Keratinocyte (primary cell): ENCODE measurements around the gene AFF2. TPM values are rescaled to one million over a fixed set of nuclear protein-coding genes. Genes with fewer than 3 reads are reported as not detected.

Experiments used
- DNase-seq: peaks from one replicate; pipeline ENCODE4 v3.0.0-alpha.2; 2011; ENCODE audit warnings: low read depth, missing footprints, low spot score
- FAIRE-seq: peaks from 2 replicates; lab custom pipeline; 2011; peaks lifted over from hg19 to GRCh38; lab: Jason Lieb, UNC
- H2AFZ ChIP-seq: 2 replicates; pipeline ENCODE4 v1.6.0; 2012; ENCODE audit warnings: low read length, control low read depth, inconsistent platforms; ENCODE audit not compliant: control insufficient read depth
- H3K27ac ChIP-seq: 2 replicates; pipeline ENCODE4 v1.5.1; 2011; ENCODE audit warnings: low read length; ENCODE audit not compliant: control insufficient read depth, insufficient read depth
- H3K27me3 ChIP-seq: 3 replicates; pipeline ENCODE4 v1.6.0; 2011; ENCODE audit warnings: low read length; ENCODE audit not compliant: control insufficient read depth, insufficient read depth; ENCODE audit errors: extremely low read depth
- H3K36me3 ChIP-seq, 2 experiments: 2 replicates in 1 of 2; 3 replicates in 1 of 2; pipeline ENCODE4 v1.5.1; 2011; ENCODE audit warnings: low read length in 2 of 2, mild to moderate bottlenecking in 1 of 2; ENCODE audit not compliant: control insufficient read depth in 2 of 2, insufficient read depth in 2 of 2; ENCODE audit errors: extremely low read depth in 1 of 2
- H3K4me1 ChIP-seq: 3 replicates; pipeline ENCODE4 v1.5.1; 2011; ENCODE audit warnings: low read length; ENCODE audit not compliant: control insufficient read depth, insufficient read depth; ENCODE audit errors: extremely low read depth
- H3K4me2 ChIP-seq: 3 replicates; pipeline ENCODE4 v1.6.0; 2011; ENCODE audit warnings: low read depth, low read length; ENCODE audit not compliant: control insufficient read depth, insufficient read depth; ENCODE audit errors: extremely low read depth
- H3K4me3 ChIP-seq, 3 experiments: fragments of 200-600 bp in 1 of 3; sonication (generic) in 1 of 3; 2 replicates in 2 of 3; 3 replicates in 1 of 3; pipeline ENCODE4 v1.5.1; 2011 to 2016; ENCODE audit warnings: low read length in 3 of 3, mild to moderate bottlenecking in 3 of 3, control low read depth in 2 of 3, inconsistent platforms in 1 of 3, low read depth in 1 of 3, mixed read lengths in 1 of 3, mixed run types in 1 of 3, moderate library complexity in 1 of 3; ENCODE audit not compliant: control insufficient read depth in 2 of 3, insufficient read depth in 2 of 3; ENCODE audit errors: extremely low read depth in 1 of 3
- H3K79me2 ChIP-seq: 2 replicates; pipeline ENCODE4 v1.6.0; 2012; ENCODE audit warnings: low read length; ENCODE audit not compliant: control insufficient read depth, insufficient read depth
- H3K9ac ChIP-seq: 3 replicates; pipeline ENCODE4 v1.6.0; 2011; ENCODE audit warnings: low read length; ENCODE audit not compliant: control insufficient read depth, insufficient read depth; ENCODE audit errors: extremely low read depth
- H3K9me1 ChIP-seq: 3 replicates; pipeline ENCODE4 v1.6.0; 2011; ENCODE audit warnings: low read length; ENCODE audit not compliant: control insufficient read depth, insufficient read depth; ENCODE audit errors: extremely low read depth
- H3K9me3 ChIP-seq: 2 replicates; pipeline ENCODE4 v1.5.1; 2012; ENCODE audit warnings: low read depth, low read length; ENCODE audit not compliant: control insufficient read depth
- H4K20me1 ChIP-seq: 3 replicates; pipeline ENCODE4 v1.6.0; 2011; ENCODE audit warnings: low read length; ENCODE audit not compliant: control insufficient read depth, insufficient read depth; ENCODE audit errors: extremely low read depth
- EZH2 ChIP-seq: IDR thresholded peaks from one replicate; pipeline ENCODE4 v1.6.1; 2012; ENCODE audit warnings: inconsistent platforms, mild to moderate bottlenecking, low read length, moderate library complexity
- dilution Hi-C: fragments of 300-500 bp; cut with MboI; formaldehyde crosslinking; loops from one replicate; pipeline ENCODE4 v1.7.0; 2020; ENCODE audit warnings: low sequenced_read_pairs; ENCODE audit not compliant: extremely low pct_ligation_motif_present
- polyA plus RNA-seq, 5 experiments: library from polyadenylated mRNA; depleted of rRNA in 3 of 5; stranded (reverse) in 3 of 5; stranded (forward) in 1 of 5; unstranded in 1 of 5; fragments of >200 nt; gene quantifications; 1 replicate in 1 of 5; 2 replicates in 3 of 5; 3 replicates in 1 of 5; pipeline versions ENCODE4 v1.2.1 to v1.2.3, GENCODE V29; 2011 to 2012; ENCODE audit warnings: missing spikeins in 2 of 5, low read depth in 1 of 5, low replicate concordance in 1 of 5
- TF ChIP-seq, protein P1 (sequence below), 3 experiments: IDR thresholded peaks in 1 of 3; conservative IDR thresholded peaks in 1 of 3; optimal IDR thresholded peaks in 1 of 3; 2 replicates in 2 of 3; 3 replicates in 1 of 3; pipeline versions ENCODE3 to v1.5.1; 2011; ENCODE audit warnings: low read length in 3 of 3, mild to moderate bottlenecking in 3 of 3, moderate library complexity in 2 of 3, control low read depth in 1 of 3, inconsistent platforms in 1 of 3; ENCODE audit not compliant: insufficient read depth in 2 of 3; ENCODE audit errors: extremely low read depth in 1 of 3

AFF2 gene
- polyA plus RNA-seq, 1 donor (not counting 4 experiments of a cell fraction or from before 2014, with no cell fraction given) = 0.01 TPM

- dilution Hi-C loops = no loop called here
- no peak overlapping the region for H3K4me3 ChIP-seq
- no peak overlapping the region for H3K9ac ChIP-seq
- TF ChIP-seq, protein P1, sequence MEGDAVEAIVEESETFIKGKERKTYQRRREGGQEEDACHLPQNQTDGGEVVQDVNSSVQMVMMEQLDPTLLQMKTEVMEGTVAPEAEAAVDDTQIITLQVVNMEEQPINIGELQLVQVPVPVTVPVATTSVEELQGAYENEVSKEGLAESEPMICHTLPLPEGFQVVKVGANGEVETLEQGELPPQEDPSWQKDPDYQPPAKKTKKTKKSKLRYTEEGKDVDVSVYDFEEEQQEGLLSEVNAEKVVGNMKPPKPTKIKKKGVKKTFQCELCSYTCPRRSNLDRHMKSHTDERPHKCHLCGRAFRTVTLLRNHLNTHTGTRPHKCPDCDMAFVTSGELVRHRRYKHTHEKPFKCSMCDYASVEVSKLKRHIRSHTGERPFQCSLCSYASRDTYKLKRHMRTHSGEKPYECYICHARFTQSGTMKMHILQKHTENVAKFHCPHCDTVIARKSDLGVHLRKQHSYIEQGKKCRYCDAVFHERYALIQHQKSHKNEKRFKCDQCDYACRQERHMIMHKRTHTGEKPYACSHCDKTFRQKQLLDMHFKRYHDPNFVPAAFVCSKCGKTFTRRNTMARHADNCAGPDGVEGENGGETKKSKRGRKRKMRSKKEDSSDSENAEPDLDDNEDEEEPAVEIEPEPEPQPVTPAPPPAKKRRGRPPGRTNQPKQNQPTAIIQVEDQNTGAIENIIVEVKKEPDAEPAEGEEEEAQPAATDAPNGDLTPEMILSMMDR (optimal IDR thresholded peaks at IDR 0.05 in 1 of 3, IDR thresholded peaks at IDR 0.05 in 1 of 3, conservative IDR thresholded peaks at IDR 0.05 in 1 of 3; ENCODE audit: extremely low read depth in 1 of 3, insufficient read depth in 2 of 3, low read length in 3 of 3) = no peak
- TF ChIP-seq EZH2 = no peak
- H3K4me1 ChIP-seq = no peaks in the 10 kb centered on the region
- FAIRE-seq = no peak
- no peak overlapping the region for H3K27ac ChIP-seq
- H3K9me3 ChIP-seq = no peaks in the 10 kb centered on the region
- no peak overlapping the region for H3K4me2 ChIP-seq
- DNase-seq = no peak
- H3K79me2 ChIP-seq = no peaks in the 10 kb centered on the region
- H3K9me1 ChIP-seq = no peaks in the 10 kb centered on the region
- no peaks in the 10 kb centered on the region for H3K36me3 ChIP-seq
- H4K20me1 ChIP-seq = no peaks in the 10 kb centered on the region
- no peaks in the 10 kb centered on the region for H3K27me3 ChIP-seq
- H2AFZ ChIP-seq = no peak overlapping the region
Measured at GRCh38 chrX:149040873-149041535, 540.6 kb downstream of the AFF2 start.

DNA sequence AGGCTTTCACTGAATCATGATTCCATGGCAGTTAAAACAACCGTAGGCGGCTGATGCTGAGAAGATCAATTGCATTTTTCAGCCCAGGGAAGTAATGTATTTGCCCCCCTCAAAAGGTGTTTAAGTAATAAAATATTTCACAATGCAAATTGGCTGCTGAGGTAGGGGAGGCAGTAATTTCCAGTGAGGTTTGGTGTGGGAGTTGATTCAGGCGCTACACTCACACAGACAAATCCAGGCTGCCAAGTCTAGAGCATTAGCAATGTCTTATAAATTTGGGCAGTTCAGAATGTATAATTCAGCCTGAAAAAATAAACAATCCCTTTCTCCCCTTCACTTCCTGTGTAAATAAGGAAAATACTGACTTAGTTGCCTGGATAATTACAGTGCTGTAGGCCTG lies 543.0 kb downstream of the AFF2 start:
- Histone ChIP-seq H3K9ac (no peak overlapping the region), H3K36me3 (no peaks in the 10 kb centered on the region), H3K27ac (no peak overlapping the region), H3K79me2 (no peaks in the 10 kb centered on the region), H3K4me1 (no peaks in the 10 kb centered on the region), H3K9me1 (no peaks in the 10 kb centered on the region), H3K27me3 (no peaks in the 10 kb centered on the region), H3K9me3 (no peaks in the 10 kb centered on the region), H3K4me3 (no peak overlapping the region), H4K20me1 (no peaks in the 10 kb centered on the region), H3K4me2 (no peak overlapping the region), H2AFZ (no peak overlapping the region)
- DNase-seq (no peak), FAIRE-seq (no peak)
- TF ChIP-seq, protein P1 (optimal IDR thresholded peaks at IDR 0.05 in 1 of 3, IDR thresholded peaks at IDR 0.05 in 1 of 3, conservative IDR thresholded peaks at IDR 0.05 in 1 of 3; ENCODE audit: extremely low read depth in 1 of 3, insufficient read depth in 2 of 3, low read length in 3 of 3) = no peak
- no peak for TF ChIP-seq EZH2
- dilution Hi-C loops = no loop called here
